ENCODE results near the gene JOSD1.

Gene JOSD1

GRCh38 chr22:38728871-38729796, 28.4 kb upstream of the JOSD1 start:
- H3K9me3 Mint-ChIP-seq: no peaks in the 10 kb centered on the region
- H3K27ac Mint-ChIP-seq: peak overlapping the region; percentile 28 to 95
- DNase-seq (no peak), ATAC-seq (replicated peaks) (no peak)
- H3K4me3 Mint-ChIP-seq: peak overlapping the region; percentile 22 to 44
- peaks cover 22 to 29% of the 10 kb centered on the region in 2 donors for H3K4me1 Mint-ChIP-seq (ENCODE audit: low read depth in 2 of 2)
- peaks cover 100% of the 10 kb centered on the region for H3K36me3 Mint-ChIP-seq (ENCODE audit: insufficient read depth)
- H3K27me3 Mint-ChIP-seq: no peaks in the 10 kb centered on the region

- Mint-ChIP-seq H3K36me3 (ENCODE audit: insufficient read depth) (peaks cover 100% of the 10 kb centered on the region), H3K4me3 (no peak overlapping the region), H3K27ac (peak overlapping the region in 1 of 2 donors; percentile 95), H3K27me3 (no peaks in the 10 kb centered on the region), H3K9me3 (no peaks in the 10 kb centered on the region), H3K4me1 (ENCODE audit: low read depth in 2 of 2) (peaks cover 14 to 18% of the 10 kb centered on the region in 2 donors)
- DNase-seq (no peak), ATAC-seq (replicated peaks) (no peak)
These were observed 27.0 kb upstream of the JOSD1 start for GRCh38 chr22:38727530-38728451.

GRCh38 chr22:38727123-38727522, 26.4 kb upstream of the JOSD1 start:
- ATAC-seq (replicated peaks): no peak
- peaks cover 100% of the 10 kb centered on the region for H3K36me3 Mint-ChIP-seq (ENCODE audit: insufficient read depth)

GRCh38 chr22:38725900-38726655, 25.3 kb upstream of the JOSD1 start:
- peaks cover 8 to 15% of the 10 kb centered on the region in 2 donors for H3K4me1 Mint-ChIP-seq (ENCODE audit: low read depth in 2 of 2)
- ATAC-seq (replicated peaks) (no peak), DNase-seq (no peak)
- peaks cover 99% of the 10 kb centered on the region for H3K36me3 Mint-ChIP-seq (ENCODE audit: insufficient read depth)
- H3K9me3 Mint-ChIP-seq: no peaks in the 10 kb centered on the region
- peak overlapping the region in 1 of 2 donors; percentile 95 for H3K27ac Mint-ChIP-seq
- H3K27me3 Mint-ChIP-seq: no peaks in the 10 kb centered on the region
- H3K4me3 Mint-ChIP-seq: no peak overlapping the region

More at GRCh38 chr22:38727123-38727522, 26.4 kb upstream of the JOSD1 start:
- H3K27ac Mint-ChIP-seq: peak overlapping the region; percentile 36 to 95
- no peak overlapping the region for H3K4me3 Mint-ChIP-seq
- H3K9me3 Mint-ChIP-seq: no peaks in the 10 kb centered on the region
- H3K27me3 Mint-ChIP-seq: no peaks in the 10 kb centered on the region
- peaks cover 10 to 17% of the 10 kb centered on the region in 2 donors for H3K4me1 Mint-ChIP-seq (ENCODE audit: low read depth in 2 of 2)
- DNase-seq: no peak

GRCh38 chr22:38724926-38725571, 24.3 kb upstream of the JOSD1 start:
- no peaks in the 10 kb centered on the region for H3K9me3 Mint-ChIP-seq
- no peaks in the 10 kb centered on the region for H3K27me3 Mint-ChIP-seq
- no peak overlapping the region for H3K4me3 Mint-ChIP-seq
- ATAC-seq (replicated peaks) (peak; percentile 86), DNase-seq (peak; percentile 37 to 43 (median 38))
- H3K36me3 Mint-ChIP-seq (ENCODE audit: insufficient read depth): peaks cover 99% of the 10 kb centered on the region
- H3K27ac Mint-ChIP-seq: peak overlapping the region; percentile 3 to 59
- H3K4me1 Mint-ChIP-seq (ENCODE audit: low read depth in 2 of 2): peaks cover 8 to 9% of the 10 kb centered on the region in 2 donors

GRCh38 chr22:38724176-38724575, 23.4 kb upstream of the JOSD1 start:
- H3K9me3 Mint-ChIP-seq: no peaks in the 10 kb centered on the region
- no peak overlapping the region for H3K4me3 Mint-ChIP-seq
- no peak for ATAC-seq (replicated peaks)
- peak overlapping the region in 1 of 2 donors; percentile 62 for H3K27ac Mint-ChIP-seq
- peaks cover 98% of the 10 kb centered on the region for H3K36me3 Mint-ChIP-seq (ENCODE audit: insufficient read depth)
- peaks cover 8% of the 10 kb centered on the region in 2 donors for H3K4me1 Mint-ChIP-seq (ENCODE audit: low read depth in 2 of 2)
- no peak for DNase-seq
- H3K27me3 Mint-ChIP-seq: no peaks in the 10 kb centered on the region

GRCh38 chr22:38721551-38721950, 20.8 kb upstream of the JOSD1 start:
- Mint-ChIP-seq H3K9me3 (no peaks in the 10 kb centered on the region), H3K27me3 (no peaks in the 10 kb centered on the region), H3K36me3 (ENCODE audit: insufficient read depth) (peaks cover 96% of the 10 kb centered on the region), H3K4me1 (ENCODE audit: low read depth in 2 of 2) (peaks cover 8 to 15% of the 10 kb centered on the region in 2 donors), H3K4me3 (peak overlapping the region in 1 of 2 donors; percentile 34), H3K27ac (no peak overlapping the region)
- no peak for DNase-seq
- no peak for ATAC-seq (replicated peaks)

- ATAC-seq (replicated peaks) (no peak), DNase-seq (no peak)
- Mint-ChIP-seq H3K36me3 (ENCODE audit: insufficient read depth) (peaks cover 96% of the 10 kb centered on the region), H3K4me3 (no peak overlapping the region), H3K27me3 (no peaks in the 10 kb centered on the region), H3K9me3 (no peaks in the 10 kb centered on the region), H3K27ac (peak overlapping the region in 1 of 2 donors; percentile 55), H3K4me1 (ENCODE audit: low read depth in 2 of 2) (peaks cover 9 to 17% of the 10 kb centered on the region in 2 donors)
These were observed 19.6 kb upstream of the JOSD1 start for GRCh38 chr22:38720350-38720749.

GRCh38 chr22:38719196-38719595, 18.5 kb upstream of the JOSD1 start:
- ATAC-seq (replicated peaks): no peak
- H3K27me3 Mint-ChIP-seq: no peaks in the 10 kb centered on the region
- no peak overlapping the region for H3K4me3 Mint-ChIP-seq
- no peak for DNase-seq
- peaks cover 92% of the 10 kb centered on the region for H3K36me3 Mint-ChIP-seq (ENCODE audit: insufficient read depth)
- peaks cover 13 to 20% of the 10 kb centered on the region in 2 donors for H3K4me1 Mint-ChIP-seq (ENCODE audit: low read depth in 2 of 2)
- H3K27ac Mint-ChIP-seq: peak overlapping the region in 1 of 2 donors; percentile 55
- no peaks in the 10 kb centered on the region for H3K9me3 Mint-ChIP-seq

GRCh38 chr22:38718414-38718813, 17.7 kb upstream of the JOSD1 start:
- Mint-ChIP-seq H3K9me3 (no peaks in the 10 kb centered on the region), H3K27ac (peak overlapping the region in 1 of 2 donors; percentile 44), H3K4me3 (no peak overlapping the region), H3K4me1 (ENCODE audit: low read depth in 2 of 2) (peaks cover 20 to 25% of the 10 kb centered on the region in 2 donors), H3K36me3 (ENCODE audit: insufficient read depth) (peaks cover 88% of the 10 kb centered on the region), H3K27me3 (no peaks in the 10 kb centered on the region)
- DNase-seq (no peak), ATAC-seq (replicated peaks) (no peak)

GRCh38 chr22:38717244-38717643, 16.5 kb upstream of the JOSD1 start:
- H3K27me3 Mint-ChIP-seq: no peaks in the 10 kb centered on the region
- no peak overlapping the region for H3K4me3 Mint-ChIP-seq
- peaks cover 31 to 33% of the 10 kb centered on the region in 2 donors for H3K4me1 Mint-ChIP-seq (ENCODE audit: low read depth in 2 of 2)
- no peak for ATAC-seq (replicated peaks)
- H3K27ac Mint-ChIP-seq: peak overlapping the region; percentile 44 to 80
- H3K9me3 Mint-ChIP-seq: no peaks in the 10 kb centered on the region
- H3K36me3 Mint-ChIP-seq (ENCODE audit: insufficient read depth): peaks cover 81% of the 10 kb centered on the region
- no peak for DNase-seq

- DNase-seq (no peak), ATAC-seq (replicated peaks) (no peak)
- Mint-ChIP-seq H3K36me3 (ENCODE audit: insufficient read depth) (peaks cover 78% of the 10 kb centered on the region), H3K9me3 (no peaks in the 10 kb centered on the region), H3K27ac (peak overlapping the region; percentile 44 to 80), H3K4me1 (ENCODE audit: low read depth in 2 of 2) (peaks cover 36 to 37% of the 10 kb centered on the region in 2 donors), H3K27me3 (no peaks in the 10 kb centered on the region), H3K4me3 (no peak overlapping the region)
These were observed 16.1 kb upstream of the JOSD1 start for GRCh38 chr22:38716826-38717225.
